HG03571 (cell line): Measurements from ENCODE around the gene ASIC4.

Experiments used
- ATAC-seq: cut with Tn5 transposase; IDR thresholded peaks from one replicate; pipeline ENCODE4 v1.9.1; 2021; ENCODE audit not compliant: unreplicated experiment

The ASIC4 gene

GRCh38 chr2:219514196-219514761 lies at the start of gene ASIC4:
ASIC4 (plus strand) TSS chr2:219514482; CDS start chr2:219514725, 243 bp downstream.
- no peak for ATAC-seq

GRCh38 chr2:219465659-219466561 lies 48.4 kb upstream of the ASIC4 start:
- ATAC-seq: no peak

GRCh38 chr2:219466816-219467735 lies 47.2 kb upstream of the ASIC4 start:
- ATAC-seq: no peak

- no peak for ATAC-seq
These were observed 46.6 kb upstream of the ASIC4 start for GRCh38 chr2:219467736-219468075.

GRCh38 chr2:219468410-219469185 lies 45.7 kb upstream of the ASIC4 start:
- ATAC-seq: no peak

GRCh38 chr2:219469186-219469724 lies 45.0 kb upstream of the ASIC4 start:
- no peak for ATAC-seq

- no peak for ATAC-seq
These were observed 43.9 kb upstream of the ASIC4 start for GRCh38 chr2:219470429-219470828.

- ATAC-seq: no peak
These were observed 42.6 kb upstream of the ASIC4 start for GRCh38 chr2:219471476-219472371.

- no peak for ATAC-seq
These were observed 41.6 kb upstream of the ASIC4 start for GRCh38 chr2:219472629-219473187.

- no peak for ATAC-seq
These were observed 40.8 kb upstream of the ASIC4 start for GRCh38 chr2:219473511-219473910.

GRCh38 chr2:219474285-219475060 lies 39.8 kb upstream of the ASIC4 start:
- ATAC-seq: no peak

- no peak for ATAC-seq
These were observed 39.0 kb upstream of the ASIC4 start for GRCh38 chr2:219475278-219475677.

GRCh38 chr2:219475697-219476651 lies 38.3 kb upstream of the ASIC4 start:
- no peak for ATAC-seq

GRCh38 chr2:219476652-219477151 lies 37.6 kb upstream of the ASIC4 start:
- no peak for ATAC-seq

GRCh38 chr2:219477179-219477578 lies 37.1 kb upstream of the ASIC4 start:
- no peak for ATAC-seq

GRCh38 chr2:219477815-219478214 lies 36.5 kb upstream of the ASIC4 start:
- ATAC-seq: no peak

- no peak for ATAC-seq
These were observed 35.4 kb upstream of the ASIC4 start for GRCh38 chr2:219478916-219479315.
